ENCODE measurements around the gene FOXL2NB. TPM values are rescaled to one million over a fixed set of nuclear protein-coding genes. Genes with fewer than 3 reads are reported as not detected.

FOXL2NB gene
- total and polyA plus RNA-seq, 2 of the 13 experiments (the other 11 are each of a cell fraction or from before 2014, with no cell fraction given), result not detected

DNA sequence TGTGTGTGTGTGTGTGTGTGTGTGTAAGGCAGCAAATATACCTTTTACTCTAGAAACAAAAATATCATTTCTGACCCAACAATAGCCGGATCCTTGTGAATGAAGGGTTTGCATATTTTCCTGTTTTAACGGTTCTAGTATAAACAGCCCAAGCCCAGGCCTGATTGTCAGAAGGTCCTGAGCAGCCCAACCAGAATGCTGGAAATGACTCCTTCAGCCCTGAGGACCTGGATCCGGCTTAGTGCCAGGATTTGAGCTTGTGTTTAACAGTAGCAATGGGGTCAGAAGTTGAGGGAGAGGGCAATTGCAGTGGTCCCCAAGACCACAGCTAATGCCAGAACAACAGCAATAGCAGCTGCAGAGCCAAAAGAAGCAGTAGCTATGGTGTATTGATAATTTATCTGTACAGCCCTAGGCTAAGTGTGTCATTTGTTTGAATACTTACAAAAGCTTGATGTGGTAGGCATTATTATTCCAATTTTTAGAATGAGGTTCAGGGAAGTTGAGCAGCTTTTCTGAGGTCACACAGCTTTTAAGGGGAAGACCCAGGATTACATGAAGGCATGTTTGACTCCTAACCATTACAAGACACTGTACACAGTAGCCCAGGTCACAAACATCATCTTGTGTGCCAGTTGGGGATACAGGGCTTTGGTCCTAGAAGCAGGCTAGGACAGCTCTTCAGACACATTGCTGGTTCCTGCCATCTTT, 12.9 kb upstream of the FOXL2NB start (continued):
- TF ChIP-seq, protein P1, sequence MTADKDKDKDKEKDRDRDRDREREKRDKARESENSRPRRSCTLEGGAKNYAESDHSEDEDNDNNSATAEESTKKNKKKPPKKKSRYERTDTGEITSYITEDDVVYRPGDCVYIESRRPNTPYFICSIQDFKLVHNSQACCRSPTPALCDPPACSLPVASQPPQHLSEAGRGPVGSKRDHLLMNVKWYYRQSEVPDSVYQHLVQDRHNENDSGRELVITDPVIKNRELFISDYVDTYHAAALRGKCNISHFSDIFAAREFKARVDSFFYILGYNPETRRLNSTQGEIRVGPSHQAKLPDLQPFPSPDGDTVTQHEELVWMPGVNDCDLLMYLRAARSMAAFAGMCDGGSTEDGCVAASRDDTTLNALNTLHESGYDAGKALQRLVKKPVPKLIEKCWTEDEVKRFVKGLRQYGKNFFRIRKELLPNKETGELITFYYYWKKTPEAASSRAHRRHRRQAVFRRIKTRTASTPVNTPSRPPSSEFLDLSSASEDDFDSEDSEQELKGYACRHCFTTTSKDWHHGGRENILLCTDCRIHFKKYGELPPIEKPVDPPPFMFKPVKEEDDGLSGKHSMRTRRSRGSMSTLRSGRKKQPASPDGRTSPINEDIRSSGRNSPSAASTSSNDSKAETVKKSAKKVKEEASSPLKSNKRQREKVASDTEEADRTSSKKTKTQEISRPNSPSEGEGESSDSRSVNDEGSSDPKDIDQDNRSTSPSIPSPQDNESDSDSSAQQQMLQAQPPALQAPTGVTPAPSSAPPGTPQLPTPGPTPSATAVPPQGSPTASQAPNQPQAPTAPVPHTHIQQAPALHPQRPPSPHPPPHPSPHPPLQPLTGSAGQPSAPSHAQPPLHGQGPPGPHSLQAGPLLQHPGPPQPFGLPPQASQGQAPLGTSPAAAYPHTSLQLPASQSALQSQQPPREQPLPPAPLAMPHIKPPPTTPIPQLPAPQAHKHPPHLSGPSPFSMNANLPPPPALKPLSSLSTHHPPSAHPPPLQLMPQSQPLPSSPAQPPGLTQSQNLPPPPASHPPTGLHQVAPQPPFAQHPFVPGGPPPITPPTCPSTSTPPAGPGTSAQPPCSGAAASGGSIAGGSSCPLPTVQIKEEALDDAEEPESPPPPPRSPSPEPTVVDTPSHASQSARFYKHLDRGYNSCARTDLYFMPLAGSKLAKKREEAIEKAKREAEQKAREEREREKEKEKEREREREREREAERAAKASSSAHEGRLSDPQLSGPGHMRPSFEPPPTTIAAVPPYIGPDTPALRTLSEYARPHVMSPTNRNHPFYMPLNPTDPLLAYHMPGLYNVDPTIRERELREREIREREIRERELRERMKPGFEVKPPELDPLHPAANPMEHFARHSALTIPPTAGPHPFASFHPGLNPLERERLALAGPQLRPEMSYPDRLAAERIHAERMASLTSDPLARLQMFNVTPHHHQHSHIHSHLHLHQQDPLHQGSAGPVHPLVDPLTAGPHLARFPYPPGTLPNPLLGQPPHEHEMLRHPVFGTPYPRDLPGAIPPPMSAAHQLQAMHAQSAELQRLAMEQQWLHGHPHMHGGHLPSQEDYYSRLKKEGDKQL (CRISPR knock-in tag; IDR thresholded peaks at IDR 0.05; ENCODE audit: low read depth), result no peak
- TF ChIP-seq ZFP37 (CRISPR knock-in tag; IDR thresholded peaks at IDR 0.05; ENCODE audit: borderline replicate concordance), result no peak
- TF ChIP-seq ZNF224 (CRISPR knock-in tag; IDR thresholded peaks at IDR 0.05), result no peak
- TF ChIP-seq CHD2 (IDR thresholded peaks at IDR 0.05; ENCODE audit: low read depth, low read length), result no peak
- TF ChIP-seq, protein P2, sequence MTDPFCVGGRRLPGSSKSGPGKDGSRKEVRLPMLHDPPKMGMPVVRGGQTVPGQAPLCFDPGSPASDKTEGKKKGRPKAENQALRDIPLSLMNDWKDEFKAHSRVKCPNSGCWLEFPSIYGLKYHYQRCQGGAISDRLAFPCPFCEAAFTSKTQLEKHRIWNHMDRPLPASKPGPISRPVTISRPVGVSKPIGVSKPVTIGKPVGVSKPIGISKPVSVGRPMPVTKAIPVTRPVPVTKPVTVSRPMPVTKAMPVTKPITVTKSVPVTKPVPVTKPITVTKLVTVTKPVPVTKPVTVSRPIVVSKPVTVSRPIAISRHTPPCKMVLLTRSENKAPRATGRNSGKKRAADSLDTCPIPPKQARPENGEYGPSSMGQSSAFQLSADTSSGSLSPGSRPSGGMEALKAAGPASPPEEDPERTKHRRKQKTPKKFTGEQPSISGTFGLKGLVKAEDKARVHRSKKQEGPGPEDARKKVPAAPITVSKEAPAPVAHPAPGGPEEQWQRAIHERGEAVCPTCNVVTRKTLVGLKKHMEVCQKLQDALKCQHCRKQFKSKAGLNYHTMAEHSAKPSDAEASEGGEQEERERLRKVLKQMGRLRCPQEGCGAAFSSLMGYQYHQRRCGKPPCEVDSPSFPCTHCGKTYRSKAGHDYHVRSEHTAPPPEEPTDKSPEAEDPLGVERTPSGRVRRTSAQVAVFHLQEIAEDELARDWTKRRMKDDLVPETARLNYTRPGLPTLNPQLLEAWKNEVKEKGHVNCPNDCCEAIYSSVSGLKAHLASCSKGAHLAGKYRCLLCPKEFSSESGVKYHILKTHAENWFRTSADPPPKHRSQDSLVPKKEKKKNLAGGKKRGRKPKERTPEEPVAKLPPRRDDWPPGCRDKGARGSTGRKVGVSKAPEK (CRISPR knock-in tag; IDR thresholded peaks at IDR 0.05; ENCODE audit: borderline replicate concordance), result no peak
- TF ChIP-seq MYC (CRISPR knock-in tag; IDR thresholded peaks at IDR 0.05; ENCODE audit: borderline replicate concordance), result no peak
- no peak for TF ChIP-seq ZNF333 (CRISPR knock-in tag; IDR thresholded peaks at IDR 0.05; ENCODE audit: borderline replicate concordance)

All from HepG2 (cell line).